ENCODE data around the gene SPATA3.
A peak's percentile ranks its signal among the peaks of the same experiment; 100 is the strongest.

SPATA3 gene

DNA sequence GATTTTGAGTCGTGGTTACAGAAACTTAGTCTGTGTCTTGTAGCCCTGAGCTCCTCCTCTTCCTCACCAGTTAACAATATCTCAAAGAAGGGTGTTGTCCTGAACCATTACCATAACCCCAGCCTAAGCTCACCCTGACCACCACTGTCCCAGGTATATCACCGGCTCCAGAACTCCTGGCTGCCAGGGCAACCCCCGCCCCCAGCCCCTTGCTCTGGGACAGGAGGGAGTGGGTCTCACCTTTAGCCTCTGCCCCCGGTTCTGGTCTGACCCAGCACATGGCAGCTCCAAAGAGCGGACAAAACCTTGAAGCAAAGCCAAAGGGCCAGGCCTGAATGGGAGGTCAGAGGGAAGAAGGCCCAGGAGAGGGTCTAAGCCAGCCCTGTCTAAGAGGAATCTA lies 55.2 kb downstream of the SPATA3 start:
- DNase-seq, result no peak

DNA sequence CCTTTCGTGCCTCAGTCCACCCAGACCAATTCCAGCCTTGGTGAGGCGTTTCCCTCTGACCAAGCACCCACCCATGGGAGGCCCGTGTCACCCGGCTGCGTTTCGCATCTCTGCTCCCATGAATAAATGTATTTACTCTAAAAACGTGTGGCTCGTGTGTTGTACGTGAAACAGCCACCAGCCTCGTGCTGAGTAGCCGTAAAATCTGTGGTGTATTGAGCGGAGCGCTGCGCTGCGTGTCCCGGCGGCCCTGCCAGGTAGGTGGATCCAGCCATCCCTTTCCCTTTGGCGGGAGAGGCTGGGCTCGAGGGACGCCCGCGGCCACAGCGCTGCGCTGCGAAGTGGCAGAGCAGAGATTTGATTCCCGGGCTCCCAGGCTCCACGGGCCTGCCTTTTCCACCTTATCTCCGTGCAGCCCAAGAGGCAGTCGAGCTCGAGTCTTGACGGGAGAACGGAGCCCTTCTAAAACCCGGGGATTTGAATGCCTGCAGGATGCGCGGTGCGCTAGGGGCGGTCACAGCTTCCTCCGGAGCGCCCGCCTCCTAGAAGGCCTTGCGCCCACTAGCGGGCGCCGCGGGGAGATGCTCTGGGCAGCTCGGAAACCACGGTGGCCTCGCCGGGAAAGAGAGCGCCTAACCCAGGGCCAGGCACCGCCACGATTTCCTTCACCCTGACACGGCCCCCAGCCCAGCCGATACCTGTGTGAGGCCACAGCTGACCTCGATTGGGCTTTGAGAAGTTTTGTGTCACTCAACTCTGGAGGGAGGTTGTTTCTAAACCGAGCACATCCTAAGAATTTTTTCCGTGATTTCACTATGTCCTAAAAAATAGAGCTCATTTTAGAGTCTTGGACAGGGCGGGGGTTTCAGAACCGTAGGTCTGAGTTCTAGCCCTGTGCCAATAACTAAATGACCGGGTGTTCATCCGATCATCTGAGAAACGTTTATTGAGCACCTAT lies 56.9 kb downstream of the SPATA3 start:
- peak; percentile 73 for DNase-seq

GRCh38 chr2:231053846-231054245 lies 57.9 kb downstream of the SPATA3 start:
- DNase-seq, result no peak

- peak; percentile 90 for DNase-seq
Observed at GRCh38 chr2:231056453-231057416, 60.8 kb downstream of the SPATA3 start, which contains the start of gene PSMD1. Gene PSMD1 (plus strand): TSS chr2:231056867. CDS start chr2:231057026, 159 bp downstream.

DNA sequence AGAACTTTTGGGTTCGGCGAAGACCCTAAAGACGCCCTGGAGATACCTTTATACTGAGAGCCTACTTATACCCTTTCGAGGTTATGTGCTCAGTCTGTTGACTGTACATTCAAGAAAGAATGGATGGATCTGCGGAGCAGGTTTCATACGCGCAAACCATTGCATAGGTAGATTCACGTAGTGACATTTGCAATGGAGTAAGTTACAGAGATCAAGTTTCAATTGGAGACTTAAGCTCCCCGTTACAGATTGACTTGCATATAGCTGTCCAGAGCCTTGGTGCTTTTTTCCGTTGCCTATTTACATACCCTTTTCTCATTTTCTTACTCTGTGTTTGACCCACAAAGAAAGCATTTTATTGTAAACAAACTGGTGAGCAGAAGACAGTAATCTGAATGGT lies 61.7 kb downstream of the SPATA3 start:
- DNase-seq, result no peak
